OCI-LY3 (cell line): ENCODE measurements around the gene IRF1.

Experiments
- CTCF ChIP-seq: fragments of 200-600, 300-600 bp; sonication (generic); IDR thresholded peaks from 2 replicates; pipeline ENCODE4 v1.5.1; 2014; ENCODE audit warnings: antibody characterized with exemption, low read length, low read depth
- EZH2phosphoT487 ChIP-seq: fragments of 200-600 bp; shearing (Covaris generic); IDR thresholded peaks from 2 replicates; pipeline ENCODE4 v1.6.1; 2018; ENCODE audit warnings: antibody characterized with exemption, mixed run types, low read depth

- TF ChIP-seq CTCF: no peak
- TF ChIP-seq EZH2phosphoT487: no peak
Measured at GRCh38 chr5:132474881-132475496, 15.6 kb downstream of the IRF1 start.
